AG04450 (cell line): ENCODE data around the gene FOLH1. TPM values are rescaled to one million over a fixed set of nuclear protein-coding genes. Genes with fewer than 3 reads are reported as not detected.
"Not testable (repeated sequence)": the region's sequence is repeated elsewhere in the genome, so short reads cannot be mapped to it uniquely, and the experiment has no call there.

Source experiments
- CTCF ChIA-PET: fragments of 300-600, 350-600 bp; formaldehyde crosslinking; extraction: SDS; loops from one replicate; lab custom pipeline; 2022; ENCODE audit warnings: antibody characterized with exemption, inconsistent platforms; lab: Charles Lee
- POLR2A ChIA-PET: fragments of 350-600 bp; formaldehyde crosslinking; extraction: SDS; loops from one replicate; lab custom pipeline; 2021; ENCODE audit warnings: antibody characterized with exemption, inconsistent platforms; lab: Yijun Ruan, JAX
- DNase-seq: peaks from one replicate; pipeline ENCODE4 v3.0.0-alpha.2; 2011; ENCODE audit warnings: low read depth, low spot score
- H3K27ac ChIP-seq: one replicate; pipeline ENCODE4 v1.5.1; 2012; ENCODE audit warnings: low read depth, low read length, control low read depth
- H3K27me3 ChIP-seq: one replicate; pipeline ENCODE4 v1.6.0; 2012; ENCODE audit warnings: low read length; ENCODE audit not compliant: control insufficient read depth, insufficient read depth
- H3K4me3 ChIP-seq: 2 replicates; pipeline ENCODE4 v1.5.1; 2011; ENCODE audit warnings: mild to moderate bottlenecking, low read depth, low read length, control low read depth
- H3K9me3 ChIP-seq: 2 replicates; pipeline ENCODE4 v1.5.1; 2012; ENCODE audit warnings: low read length; ENCODE audit not compliant: control insufficient read depth, insufficient read depth
- polyA plus RNA-seq: library from polyadenylated mRNA; depleted of rRNA; stranded (reverse); fragments of >200 nt; gene quantifications from 2 replicates; pipeline ENCODE4 v1.2.3, GENCODE V29; 2011
- TF ChIP-seq, protein P1 (sequence below): IDR thresholded peaks from 2 replicates; pipeline ENCODE4 v1.5.1; 2011; ENCODE audit warnings: low read depth, low read length, control low read depth, inconsistent platforms

The FOLH1 gene
- polyA plus RNA-seq, 1 experiment, result not detected

DNA sequence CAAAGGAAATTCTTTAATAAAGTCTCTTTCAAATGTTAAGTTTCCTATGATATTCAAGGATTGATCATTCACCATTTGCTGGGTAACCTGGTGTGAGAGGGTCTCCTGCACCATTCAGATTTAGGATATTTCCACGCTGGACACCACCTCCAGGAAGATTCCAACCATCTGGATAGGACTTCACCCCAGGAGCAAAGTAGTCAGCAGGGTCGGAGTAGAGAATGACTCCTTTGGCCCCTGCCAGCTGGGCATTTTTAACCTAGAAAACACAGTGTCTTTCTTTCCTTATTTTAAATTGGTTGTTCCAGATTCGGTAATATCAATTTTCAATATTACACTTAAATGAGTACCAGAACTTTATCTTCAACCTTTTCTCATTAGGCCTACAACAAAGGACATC lies 22.8 kb downstream of the FOLH1 start:
- DNase-seq, H3K4me3 ChIP-seq, H3K27me3 ChIP-seq, H3K27ac ChIP-seq, H3K9me3 ChIP-seq, CTCF ChIA-PET, POLR2A ChIA-PET: not testable (repeated sequence)

DNA sequence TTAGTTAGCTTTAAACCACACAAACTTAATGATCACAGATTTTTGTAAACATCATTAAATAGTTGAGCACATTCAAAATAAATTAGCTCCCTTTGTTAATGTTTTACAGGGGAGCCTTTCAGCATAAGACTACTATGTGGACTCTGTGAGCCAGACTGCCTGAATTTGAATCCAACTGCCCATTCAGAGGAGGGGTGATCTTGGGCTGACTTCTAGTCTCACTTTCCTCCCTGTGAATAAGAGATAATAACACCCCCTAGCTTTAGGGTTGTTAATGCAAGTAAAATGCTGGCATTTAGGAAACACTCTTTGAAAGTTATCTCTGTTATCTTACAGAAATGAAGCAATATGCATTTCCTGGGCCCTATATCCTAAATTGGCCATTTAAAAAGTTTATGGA lies 23.6 kb downstream of the FOLH1 start:
- H3K9me3 ChIP-seq, POLR2A ChIA-PET, CTCF ChIA-PET: not testable (repeated sequence)

GRCh38 chr11:49177936-49178335 lies 30.5 kb downstream of the FOLH1 start:
- H3K27me3 ChIP-seq, CTCF ChIA-PET, H3K27ac ChIP-seq, H3K9me3 ChIP-seq, POLR2A ChIA-PET, DNase-seq, H3K4me3 ChIP-seq: not testable (repeated sequence)

More for the DNA sequence above, 23.6 kb downstream of the FOLH1 start:
- H3K27me3 ChIP-seq, H3K27ac ChIP-seq, H3K4me3 ChIP-seq, DNase-seq: not testable (repeated sequence)

DNA sequence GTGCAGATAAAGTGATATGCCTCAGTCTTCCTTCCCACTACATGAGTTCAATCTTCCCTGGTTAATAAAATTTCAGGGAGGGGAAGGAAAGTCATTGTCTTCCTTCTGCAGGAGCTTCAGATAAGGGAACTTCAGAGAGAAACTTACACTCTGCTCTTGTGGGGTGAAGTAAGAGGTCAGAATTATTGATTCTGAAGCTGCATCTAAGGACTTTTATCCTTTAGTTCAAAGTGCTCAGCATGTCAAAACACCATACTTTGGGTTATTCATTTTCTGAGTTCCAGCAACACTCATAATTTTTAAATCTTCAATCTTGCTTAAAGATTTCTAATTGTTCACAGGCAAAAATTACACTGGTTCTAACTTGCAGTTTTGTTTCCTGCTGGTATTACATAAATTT lies 33.0 kb downstream of the FOLH1 start:
- CTCF ChIA-PET, H3K9me3 ChIP-seq, H3K4me3 ChIP-seq, POLR2A ChIA-PET, H3K27me3 ChIP-seq, H3K27ac ChIP-seq, DNase-seq: not testable (repeated sequence)

DNA sequence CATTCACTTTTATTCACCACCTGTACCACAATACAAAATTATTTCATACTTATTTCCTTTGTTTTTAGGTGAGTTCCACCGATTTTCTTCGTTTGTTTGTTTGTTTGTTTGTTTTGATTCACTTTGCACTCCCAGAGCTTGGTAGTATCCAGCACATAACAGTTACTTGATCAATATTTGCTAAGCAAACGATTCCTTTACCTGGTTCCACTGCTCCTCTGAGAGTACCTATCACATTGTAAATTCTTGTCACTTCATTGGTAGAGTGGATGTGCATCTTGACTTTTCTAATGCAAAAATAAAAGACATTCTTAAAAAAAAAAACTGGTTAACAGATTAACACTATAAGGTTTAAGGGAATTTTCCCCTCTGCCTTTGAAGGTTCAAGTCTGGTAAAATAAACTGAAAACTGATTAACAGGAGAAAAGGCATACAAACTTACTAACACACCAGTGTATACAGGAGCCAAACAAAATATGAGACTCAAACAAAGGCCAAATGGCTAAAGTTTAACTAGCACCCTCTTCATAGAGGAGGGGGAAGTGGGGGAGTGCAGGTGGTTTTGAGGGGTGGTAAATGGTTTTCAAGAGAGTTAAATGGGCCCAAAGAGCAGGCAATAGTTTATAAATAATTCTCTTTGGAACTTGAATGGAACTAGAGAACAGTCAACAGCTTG lies 33.6 kb downstream of the FOLH1 start:
- H3K27ac ChIP-seq, H3K4me3 ChIP-seq, CTCF ChIA-PET, POLR2A ChIA-PET, H3K9me3 ChIP-seq, H3K27me3 ChIP-seq, DNase-seq: not testable (repeated sequence)

GRCh38 chr11:49171613-49172012 lies 36.8 kb downstream of the FOLH1 start:
- H3K4me3 ChIP-seq, H3K27me3 ChIP-seq, CTCF ChIA-PET, H3K9me3 ChIP-seq, POLR2A ChIA-PET, H3K27ac ChIP-seq, DNase-seq: not testable (repeated sequence)

GRCh38 chr11:49169579-49169978 lies 38.8 kb downstream of the FOLH1 start:
- H3K27me3 ChIP-seq, DNase-seq, H3K4me3 ChIP-seq, H3K27ac ChIP-seq, H3K9me3 ChIP-seq, POLR2A ChIA-PET, CTCF ChIA-PET: not testable (repeated sequence)

DNA sequence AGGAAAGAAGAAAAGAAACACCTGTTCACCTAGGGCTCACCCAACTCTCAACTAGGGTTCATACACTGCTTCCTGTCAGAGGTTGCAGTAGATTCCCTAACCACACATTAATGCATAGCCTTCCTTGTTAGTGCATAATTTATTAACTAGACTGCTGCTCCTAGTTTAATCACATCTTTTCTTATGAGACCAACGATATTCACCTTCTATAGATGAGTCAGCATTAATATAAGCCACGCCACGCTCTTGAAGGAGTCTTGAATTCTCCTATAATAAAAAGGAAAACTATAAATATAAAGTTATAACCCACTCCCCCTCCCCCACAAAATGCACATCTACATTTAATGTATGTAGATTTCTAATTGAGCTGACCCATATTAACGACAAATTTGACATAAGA lies 39.4 kb downstream of the FOLH1 start:
- CTCF ChIA-PET, POLR2A ChIA-PET, H3K4me3 ChIP-seq, H3K27me3 ChIP-seq, DNase-seq, H3K27ac ChIP-seq, H3K9me3 ChIP-seq: not testable (repeated sequence)

- TF ChIP-seq, protein P1, sequence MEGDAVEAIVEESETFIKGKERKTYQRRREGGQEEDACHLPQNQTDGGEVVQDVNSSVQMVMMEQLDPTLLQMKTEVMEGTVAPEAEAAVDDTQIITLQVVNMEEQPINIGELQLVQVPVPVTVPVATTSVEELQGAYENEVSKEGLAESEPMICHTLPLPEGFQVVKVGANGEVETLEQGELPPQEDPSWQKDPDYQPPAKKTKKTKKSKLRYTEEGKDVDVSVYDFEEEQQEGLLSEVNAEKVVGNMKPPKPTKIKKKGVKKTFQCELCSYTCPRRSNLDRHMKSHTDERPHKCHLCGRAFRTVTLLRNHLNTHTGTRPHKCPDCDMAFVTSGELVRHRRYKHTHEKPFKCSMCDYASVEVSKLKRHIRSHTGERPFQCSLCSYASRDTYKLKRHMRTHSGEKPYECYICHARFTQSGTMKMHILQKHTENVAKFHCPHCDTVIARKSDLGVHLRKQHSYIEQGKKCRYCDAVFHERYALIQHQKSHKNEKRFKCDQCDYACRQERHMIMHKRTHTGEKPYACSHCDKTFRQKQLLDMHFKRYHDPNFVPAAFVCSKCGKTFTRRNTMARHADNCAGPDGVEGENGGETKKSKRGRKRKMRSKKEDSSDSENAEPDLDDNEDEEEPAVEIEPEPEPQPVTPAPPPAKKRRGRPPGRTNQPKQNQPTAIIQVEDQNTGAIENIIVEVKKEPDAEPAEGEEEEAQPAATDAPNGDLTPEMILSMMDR, result no peak
- DNase-seq, result no peak
- CTCF ChIA-PET, result no interaction called here
- Histone ChIP-seq H3K27ac (no peak overlapping the region), H3K4me3 (no peak overlapping the region), H3K27me3 (no peaks in the 10 kb centered on the region), H3K9me3 (0 out of 2 replicates have a peak, but pooled peaks cover 4% of the 10 kb centered on the region)
- POLR2A ChIA-PET, result no interaction called here
Observed at GRCh38 chr11:49151211-49151610, 57.2 kb downstream of the FOLH1 start.

- H3K27ac ChIP-seq, DNase-seq, POLR2A ChIA-PET, H3K4me3 ChIP-seq, H3K27me3 ChIP-seq, CTCF ChIA-PET: not testable (repeated sequence)
- H3K9me3 ChIP-seq, result peaks cover 10% of the 10 kb centered on the region
Observed at GRCh38 chr11:49102356-49102755, 106.0 kb downstream of the FOLH1 start.
